CD14-positive monocyte (primary cell): ENCODE measurements around the gene ACER2. TPM values are rescaled to one million over a fixed set of nuclear protein-coding genes. Genes with fewer than 3 reads are reported as not detected.

Experiments
- DNase-seq, 3 donors: peaks; one replicate each; pipeline ENCODE4 v3.0.0-alpha.2; 2011 to 2022
- H2AFZ ChIP-seq: 2 replicates; pipeline ENCODE4 v1.6.0; 2012; ENCODE audit warnings: mild to moderate bottlenecking, low read depth, low read length, inconsistent platforms; ENCODE audit not compliant: insufficient read depth, poor library complexity, severe bottlenecking
- H3K27ac ChIP-seq, 2 donors: 1 replicate in 1 of 2; 2 replicates in 1 of 2; pipeline ENCODE4 v1.5.1; 2012 to 2013; ENCODE audit warnings: low read length in 2 of 2, control low read depth in 1 of 2, inconsistent platforms in 1 of 2, low read depth in 1 of 2, mild to moderate bottlenecking in 1 of 2
- H3K27me3 ChIP-seq, 2 donors: one replicate each; pipeline versions ENCODE4 v1.6.0 to v1.6.1; 2011 to 2013; ENCODE audit warnings: low read length in 2 of 2; ENCODE audit not compliant: control insufficient read depth in 2 of 2, insufficient read depth in 2 of 2
- H3K36me3 ChIP-seq, 2 donors: replicated peaks in 1 of 2; 1 replicate in 1 of 2; 2 replicates in 1 of 2; pipeline versions ENCODE4 v1.5.1 to v1.6.1; 2012 to 2013; ENCODE audit warnings: low read length in 2 of 2, control low read depth in 1 of 2, inconsistent platforms in 1 of 2, mild to moderate bottlenecking in 1 of 2; ENCODE audit not compliant: insufficient read depth in 2 of 2, control insufficient read depth in 1 of 2
- H3K4me1 ChIP-seq, 2 donors: 1 replicate in 1 of 2; 2 replicates in 1 of 2; pipeline versions ENCODE4 v1.5.1 to v1.6.1; 2012 to 2013; ENCODE audit warnings: low read length in 2 of 2, control low read depth in 1 of 2, inconsistent platforms in 1 of 2, mild to moderate bottlenecking in 1 of 2, moderate library complexity in 1 of 2; ENCODE audit not compliant: insufficient read depth in 2 of 2, control insufficient read depth in 1 of 2
- H3K4me2 ChIP-seq: replicated peaks from 2 replicates; pipeline ENCODE3; 2012; ENCODE audit warnings: low read length, moderate library complexity, mild to moderate bottlenecking; ENCODE audit not compliant: poor library complexity, severe bottlenecking; ENCODE audit errors: extremely low read depth
- H3K4me3 ChIP-seq, 3 experiments: fragments of 200-600 bp in 1 of 3; sonication (generic) in 1 of 3; replicated peaks in 1 of 3; 1 replicate in 2 of 3; 2 replicates in 1 of 3; pipeline ENCODE4 v1.5.1; 2011 to 2013; ENCODE audit warnings: low read length in 3 of 3, mild to moderate bottlenecking in 3 of 3, control low read depth in 2 of 3, low read depth in 2 of 3, inconsistent platforms in 1 of 3, moderate library complexity in 1 of 3
- H3K79me2 ChIP-seq: 2 replicates; pipeline ENCODE4 v1.6.0; 2012; ENCODE audit warnings: mild to moderate bottlenecking, control low read depth, inconsistent platforms, low read length, moderate library complexity; ENCODE audit not compliant: insufficient read depth
- H3K9ac ChIP-seq: 2 replicates; pipeline ENCODE4 v1.6.0; 2017; ENCODE audit warnings: low read length, mild to moderate bottlenecking; ENCODE audit not compliant: insufficient read depth, poor library complexity, severe bottlenecking
- H3K9me3 ChIP-seq, 2 donors: replicated peaks in 1 of 2; 1 replicate in 1 of 2; 2 replicates in 1 of 2; pipeline versions ENCODE4 v1.5.1 to v1.6.1; 2012 to 2013; ENCODE audit warnings: low read length in 2 of 2, control low read depth in 1 of 2; ENCODE audit not compliant: control insufficient read depth in 1 of 2, insufficient read depth in 1 of 2
- H4K20me1 ChIP-seq: 2 replicates; pipeline ENCODE4 v1.6.0; 2012; ENCODE audit warnings: mild to moderate bottlenecking, low read length, control low read depth, moderate library complexity; ENCODE audit not compliant: insufficient read depth
- H3K27ac Mint-ChIP-seq, 7 donors: one replicate each; pipeline ENCODE4 v1.8.0; 2020; ENCODE audit warnings: mild to moderate bottlenecking in 7 of 7, mixed read lengths in 7 of 7, moderate library complexity in 6 of 7, inconsistent platforms in 2 of 7
- H3K27me3 Mint-ChIP-seq, 3 donors: one replicate each; pipeline ENCODE4 v1.8.0; 2021 to 2022; ENCODE audit warnings: low read depth in 3 of 3, mild to moderate bottlenecking in 3 of 3, mixed read lengths in 3 of 3, moderate library complexity in 3 of 3, inconsistent platforms in 1 of 3
- H3K36me3 Mint-ChIP-seq, 2 donors: one replicate each; pipeline ENCODE4 v1.8.0; 2020; ENCODE audit warnings: mixed read lengths in 2 of 2, inconsistent platforms in 1 of 2, mild to moderate bottlenecking in 1 of 2
- H3K4me1 Mint-ChIP-seq: one replicate; pipeline ENCODE4 v1.8.0; 2020; ENCODE audit warnings: mild to moderate bottlenecking, mixed read lengths
- H3K4me3 Mint-ChIP-seq, 2 donors: one replicate each; pipeline ENCODE4 v1.8.0; 2020; ENCODE audit warnings: mild to moderate bottlenecking in 2 of 2, mixed read lengths in 2 of 2, moderate library complexity in 1 of 2
- H3K9me3 Mint-ChIP-seq, 7 donors: one replicate each; pipeline ENCODE4 v1.8.0; 2020 to 2022; ENCODE audit warnings: mixed read lengths in 7 of 7, mild to moderate bottlenecking in 6 of 7, moderate library complexity in 6 of 7, inconsistent platforms in 2 of 7
- CTCF ChIP-seq: fragments of 200-600 bp; IDR thresholded peaks from one replicate; pipeline ENCODE4 v1.8.0; 2022; ENCODE audit warnings: antibody characterized with exemption, mild to moderate bottlenecking
- WGBS: methylation state at CpG from one replicate; pipeline ENCODE4 v1.1.5; 2013; ENCODE audit warnings: missing lambda C conversion rate; ENCODE audit not compliant: insufficient coverage; 5-methylcytosine and 5-hydroxymethylcytosine counted together
- intact Hi-C, 2 donors: fragments of 100-400 bp; cut with micrococcal nuclease; formaldehyde crosslinking; loops; one replicate each; pipeline versions ENCODE4 v1.15.0 to v1.15.1; 2023
- polyA plus RNA-seq, 3 donors: library from polyadenylated mRNA; depleted of rRNA in 1 of 3; unstranded in 2 of 3; stranded (reverse) in 1 of 3; fragments of 300-500 nt in 2 of 3; fragments of >200 nt in 1 of 3; fragmentation: Illumina TruSeq in 2 of 3; gene quantifications; 1 replicate in 2 of 3; 2 replicates in 1 of 3; pipeline ENCODE4 v1.2.3, GENCODE V29; 2012 to 2021

The ACER2 gene
- polyA plus RNA-seq, 3 donors, result 0.17 to 0.21 TPM; not detected in 1

DNA sequence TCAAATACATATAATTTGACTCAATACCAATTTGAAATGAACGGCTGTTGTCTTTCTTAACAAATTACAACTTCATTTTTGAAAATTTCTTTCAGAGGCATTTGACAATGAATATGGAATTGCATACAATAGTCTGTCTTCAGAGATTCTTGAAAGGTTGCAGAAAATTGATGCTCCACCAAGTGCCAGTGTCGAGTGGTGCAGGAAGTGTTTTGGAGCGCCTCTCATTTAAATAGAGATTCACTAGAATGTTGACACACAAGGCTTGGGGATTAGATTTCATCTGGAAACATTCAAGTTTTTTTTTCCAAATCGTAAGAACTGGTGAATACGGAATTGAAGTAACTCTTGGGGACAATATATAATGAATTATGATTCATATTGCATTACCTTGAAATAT is 36.9 kb upstream of the ACER2 start:
- Histone ChIP-seq H3K4me1 (no peaks in the 10 kb centered on the region), H3K79me2 (no peaks in the 10 kb centered on the region), H3K27me3 (no peaks in the 10 kb centered on the region), H2AFZ (no peak overlapping the region), H3K36me3 (peaks cover 65 to 95% of the 10 kb centered on the region in 2 donors), H3K9me3 (no peaks in the 10 kb centered on the region), H3K27ac (no peak overlapping the region), H3K9ac (no peak overlapping the region), H3K4me3 (no peak overlapping the region), H4K20me1 (peaks cover 4% of the 10 kb centered on the region), H3K4me2 (no peak overlapping the region)
- Mint-ChIP-seq H3K4me3 (no peak overlapping the region), H3K36me3 (peaks cover 54 to 69% of the 10 kb centered on the region in 2 donors), H3K9me3 (no peaks in the 10 kb centered on the region), H3K27me3 (peaks cover 0 to 1% (median 0%) of the 10 kb centered on the region in 3 donors), H3K27ac (no peak overlapping the region), H3K4me1 (no peaks in the 10 kb centered on the region)
- no CpG with 5 or more reads among the region's 5 CpGs for WGBS
- no peak for TF ChIP-seq CTCF
- intact Hi-C loops, result no loop called here
- DNase-seq, result no peak

GRCh38 chr9:19372567-19372966 is 36.2 kb upstream of the ACER2 start:
- TF ChIP-seq CTCF, result no peak
- H3K27me3 Mint-ChIP-seq, result peaks cover 0 to 1% (median 0%) of the 10 kb centered on the region in 3 donors
- no peak overlapping the region for H3K9ac ChIP-seq
- peaks cover under 1% of the 10 kb centered on the region for H3K79me2 ChIP-seq
- H3K9me3 ChIP-seq, result no peaks in the 10 kb centered on the region
- no peaks in the 10 kb centered on the region for H3K4me1 ChIP-seq
- no peak overlapping the region for H3K4me3 Mint-ChIP-seq
- 90% methylated on average over 2 of the region's 8 CpGs for WGBS
- no peak overlapping the region for H3K27ac ChIP-seq
- peaks cover 58 to 71% of the 10 kb centered on the region in 2 donors for H3K36me3 Mint-ChIP-seq
- H3K4me2 ChIP-seq, result no peak overlapping the region
- DNase-seq, result no peak
- H3K4me3 ChIP-seq, result no peak overlapping the region
- H3K27me3 ChIP-seq, result no peaks in the 10 kb centered on the region
- peaks cover 5% of the 10 kb centered on the region for H3K4me1 Mint-ChIP-seq
- H3K27ac Mint-ChIP-seq, result no peak overlapping the region
- no peak overlapping the region for H2AFZ ChIP-seq
- peaks cover 69 to 95% of the 10 kb centered on the region in 2 donors for H3K36me3 ChIP-seq
- H3K9me3 Mint-ChIP-seq, result no peaks in the 10 kb centered on the region
- intact Hi-C loops, result no loop called here
- H4K20me1 ChIP-seq, result peaks cover 11% of the 10 kb centered on the region
